Measurements from ENCODE around the gene LIMCH1.
A peak's percentile ranks its signal among the peaks of the same experiment; 100 is the strongest.
"Not testable (repeated sequence)": the region's sequence is repeated elsewhere in the genome, so short reads cannot be mapped to it uniquely, and the experiment has no call there.

Gene LIMCH1

DNA sequence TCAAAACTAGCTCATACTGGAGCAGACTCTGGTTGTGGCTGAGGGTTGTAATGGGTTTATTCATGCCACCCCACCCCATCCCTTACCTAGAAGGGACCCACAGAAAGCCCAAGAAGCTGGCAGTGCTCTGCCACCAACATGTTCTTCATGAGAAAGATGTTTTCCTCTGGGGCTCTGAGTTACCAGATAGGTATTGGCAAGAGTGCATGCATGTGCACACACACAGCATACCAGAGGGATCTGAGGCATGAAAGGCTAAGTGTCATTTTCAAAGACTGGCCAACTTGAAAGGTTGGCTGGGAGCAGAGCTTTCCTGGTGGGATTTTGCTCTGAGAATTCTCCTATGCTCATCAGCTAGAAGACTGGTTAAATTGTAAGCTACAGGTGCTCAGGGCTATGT is 145.4 kb downstream of the LIMCH1 start:
- DNase-seq (ENCODE audit: low read depth in 2 of 2): no peak

- no peak for DNase-seq (ENCODE audit: low read depth in 2 of 2)
Observed at GRCh38 chr4:41686893-41687292, 148.9 kb downstream of the LIMCH1 start.

GRCh38 chr4:41687971-41688370 is 150.0 kb downstream of the LIMCH1 start:
- DNase-seq (ENCODE audit: low read depth in 2 of 2): no peak

- peak; percentile 1 to 19 for DNase-seq (ENCODE audit: low read depth in 2 of 2)
Observed at GRCh38 chr4:41692717-41693345, 154.9 kb downstream of the LIMCH1 start.

DNA sequence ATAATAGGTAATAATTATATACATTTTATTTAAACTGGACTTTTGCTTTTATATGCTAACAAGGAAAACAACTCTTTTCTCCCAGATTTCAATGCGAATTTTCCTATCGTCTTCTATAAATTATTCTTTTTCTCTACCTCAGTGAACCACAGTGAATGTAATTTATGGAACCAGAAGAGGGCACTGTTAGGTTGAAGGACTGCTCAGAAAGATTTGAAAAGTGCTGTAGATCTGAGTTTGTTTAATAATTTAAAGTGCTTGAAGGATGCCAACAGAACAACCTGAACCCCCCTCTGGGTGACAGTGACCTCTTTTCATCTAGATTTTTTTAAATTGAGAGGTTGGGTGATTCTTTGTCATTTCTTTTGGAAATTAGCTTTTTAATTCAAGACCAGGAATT is 155.7 kb downstream of the LIMCH1 start:
- no peak for DNase-seq (ENCODE audit: low read depth in 2 of 2)

DNA sequence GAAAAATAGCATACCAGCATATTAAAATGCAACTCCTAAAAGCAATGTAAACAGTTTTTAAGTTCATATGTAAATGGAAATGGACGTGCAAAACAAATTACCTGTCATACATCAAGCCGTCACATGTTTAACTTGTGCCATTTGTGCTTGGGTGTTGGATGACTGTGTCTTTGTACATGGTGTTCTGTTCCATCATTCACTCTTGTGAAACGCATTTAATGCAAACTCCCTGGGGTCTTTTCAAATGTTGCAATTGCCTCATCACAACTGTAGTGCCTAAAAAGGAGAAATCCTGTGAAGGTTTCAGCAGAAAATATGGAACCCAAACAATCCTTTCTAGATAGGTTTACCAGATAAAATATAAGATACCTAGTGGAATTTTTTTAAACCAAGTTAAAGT is 158.2 kb downstream of the LIMCH1 start:
- no peak for DNase-seq (ENCODE audit: low read depth in 2 of 2)

DNA sequence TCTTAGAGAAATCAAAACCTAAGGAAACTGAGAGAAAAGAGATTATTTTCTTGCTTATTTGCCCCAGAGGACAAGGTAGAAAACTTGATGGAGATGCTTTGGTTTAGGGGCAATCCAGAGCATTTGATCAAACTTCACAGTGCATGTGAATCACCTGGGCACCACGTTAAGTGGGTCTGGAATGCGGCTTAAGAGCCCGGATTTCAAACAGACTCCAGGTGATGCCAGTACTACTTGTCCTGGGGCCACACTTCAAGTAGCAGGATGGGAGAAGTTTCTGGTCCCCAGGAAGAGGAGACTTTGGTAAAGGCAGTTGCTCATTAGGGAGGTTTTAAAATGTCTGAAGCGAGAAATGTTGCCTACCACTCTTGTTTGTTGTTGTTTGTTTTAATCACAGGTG is 158.8 kb downstream of the LIMCH1 start:
- DNase-seq (ENCODE audit: low read depth in 2 of 2): no peak

- DNase-seq (ENCODE audit: low read depth in 2 of 2): no peak
Observed at GRCh38 chr4:41701983-41702382, 164.0 kb downstream of the LIMCH1 start.

DNA sequence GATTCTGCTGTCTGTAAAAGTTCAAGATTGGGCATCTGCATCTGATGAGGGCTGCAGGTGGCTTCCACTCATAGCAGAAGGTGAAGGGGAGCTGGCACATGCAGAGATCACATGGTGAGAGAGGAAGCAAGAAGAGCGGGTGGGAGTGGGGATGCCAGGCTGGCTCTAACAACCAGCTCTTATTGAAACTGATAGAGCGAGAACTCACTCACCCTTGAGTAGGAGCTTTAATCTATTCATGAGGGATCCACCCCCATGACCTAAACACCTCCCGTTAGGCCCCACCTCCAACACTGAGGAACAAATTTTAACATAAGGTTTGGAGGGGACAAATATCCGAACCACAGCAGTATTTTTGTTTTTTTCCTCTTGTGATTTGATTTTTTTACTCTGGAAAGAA is 164.8 kb downstream of the LIMCH1 start:
- no peak for DNase-seq (ENCODE audit: low read depth in 2 of 2)

DNA sequence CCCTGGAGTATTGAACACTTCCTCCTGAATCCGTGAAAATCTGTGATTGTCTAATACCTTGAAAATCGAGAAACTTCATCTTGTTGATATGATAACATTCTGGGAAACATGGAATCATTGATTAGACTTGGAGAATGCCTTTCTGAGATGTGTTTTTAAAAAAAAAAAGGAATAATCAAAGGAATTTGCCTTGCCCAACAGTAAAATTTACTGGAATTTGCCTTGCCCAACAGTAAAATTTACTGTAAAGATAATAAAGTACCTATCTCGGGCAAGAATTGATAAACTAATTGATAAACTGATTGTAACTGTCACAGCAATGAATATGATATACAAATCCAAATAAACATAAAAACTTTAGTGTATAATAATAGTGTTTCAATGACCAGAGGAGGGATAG is 165.8 kb downstream of the LIMCH1 start:
- no peak for DNase-seq (ENCODE audit: low read depth in 2 of 2)

GRCh38 chr4:41709844-41710481 is 172.0 kb downstream of the LIMCH1 start:
- DNase-seq (ENCODE audit: low read depth in 2 of 2): no peak

DNA sequence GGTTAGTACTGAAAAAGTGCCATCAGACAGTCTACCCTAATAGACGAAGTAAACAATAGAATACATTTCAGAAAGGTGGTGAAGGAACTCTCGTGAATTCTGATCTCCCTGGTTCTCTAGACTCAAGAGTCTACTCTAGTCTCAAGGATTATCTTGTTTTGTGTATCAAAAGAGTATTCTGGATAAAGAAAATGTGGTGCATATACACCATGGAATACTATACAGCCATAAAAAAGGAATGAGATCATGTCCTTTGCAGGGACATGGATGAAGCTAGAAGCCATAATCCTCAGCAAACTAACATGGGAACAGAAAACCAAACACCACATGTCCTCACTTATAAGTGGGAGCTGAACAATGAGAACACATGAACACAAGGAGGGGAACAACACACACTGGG is 173.7 kb downstream of the LIMCH1 start:
- not testable (repeated sequence) for DNase-seq (ENCODE audit: low read depth in 2 of 2)

- DNase-seq (ENCODE audit: low read depth in 2 of 2): no peak
Observed at GRCh38 chr4:41712425-41712824, 174.5 kb downstream of the LIMCH1 start.

DNA sequence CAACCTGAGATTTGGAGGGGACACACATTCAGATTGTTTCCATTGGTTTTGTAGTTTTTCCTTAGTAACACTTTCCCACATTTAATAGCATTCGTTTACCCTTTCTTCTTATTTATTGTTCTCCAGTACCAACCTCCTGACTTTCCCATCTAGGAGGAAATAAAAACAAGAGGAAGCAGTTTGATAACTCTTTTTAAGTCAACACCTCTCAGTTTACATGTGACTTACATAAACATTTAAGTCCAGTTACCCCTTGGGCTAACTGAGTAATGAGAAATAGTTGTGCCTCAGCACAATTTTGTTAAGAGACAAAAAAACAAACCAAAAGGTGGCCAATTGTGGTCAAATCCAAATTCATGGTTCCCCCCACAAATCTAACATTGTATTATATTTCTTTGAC is 175.8 kb downstream of the LIMCH1 start:
- no peak for DNase-seq (ENCODE audit: low read depth in 2 of 2)

DNA sequence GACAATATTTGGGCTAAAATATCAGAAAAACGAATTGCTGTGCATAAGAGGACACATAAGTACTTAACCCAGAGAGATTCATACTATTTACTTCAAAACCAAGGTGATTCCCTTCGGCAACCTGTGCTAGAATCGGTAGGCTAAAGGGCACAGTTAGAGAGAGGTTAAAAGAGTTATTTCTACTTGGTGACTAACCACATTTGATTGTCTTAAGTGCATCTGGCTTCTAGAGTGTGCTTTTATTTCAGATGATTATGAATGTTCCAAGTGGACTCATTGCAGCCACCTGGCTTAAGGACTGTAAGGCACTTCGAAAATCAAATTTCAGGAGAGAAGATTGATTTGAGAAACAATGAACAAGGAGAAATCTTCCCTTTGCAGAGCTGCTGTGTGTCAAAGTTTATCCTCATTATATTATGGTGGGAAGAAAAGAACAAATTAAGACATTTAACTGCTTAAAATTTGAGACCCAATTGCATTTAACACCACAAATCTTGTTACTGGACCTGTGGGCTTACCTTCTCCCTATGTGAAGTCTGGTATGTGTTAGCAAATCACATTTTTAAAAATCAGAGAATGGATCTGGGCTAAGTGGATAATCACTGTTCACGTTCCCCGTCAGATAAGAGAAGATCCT is 176.5 kb downstream of the LIMCH1 start:
- DNase-seq (ENCODE audit: low read depth in 2 of 2): no peak

DNA sequence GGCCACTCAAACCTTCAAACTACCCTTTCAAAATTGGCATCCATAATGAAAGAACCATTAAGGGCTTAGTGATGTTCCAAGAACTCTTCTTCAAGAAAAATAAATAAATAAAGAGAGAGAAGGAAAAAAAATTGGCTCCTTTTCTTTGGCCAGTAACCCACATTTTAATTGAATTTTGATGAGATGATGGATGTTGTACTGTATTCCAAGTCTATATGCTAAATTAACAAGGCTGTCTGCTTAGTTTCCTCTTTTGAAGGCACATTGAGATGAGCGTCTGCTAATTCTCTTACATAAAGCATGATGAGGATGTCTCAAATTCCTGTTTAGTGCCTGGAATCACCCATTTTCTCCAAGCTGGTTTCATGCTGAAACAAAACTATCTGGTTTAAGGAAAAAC is 177.2 kb downstream of the LIMCH1 start:
- no peak for DNase-seq (ENCODE audit: low read depth in 2 of 2)

- no peak for DNase-seq (ENCODE audit: low read depth in 2 of 2)
Observed at GRCh38 chr4:41718907-41719306, 180.9 kb downstream of the LIMCH1 start.

DNA sequence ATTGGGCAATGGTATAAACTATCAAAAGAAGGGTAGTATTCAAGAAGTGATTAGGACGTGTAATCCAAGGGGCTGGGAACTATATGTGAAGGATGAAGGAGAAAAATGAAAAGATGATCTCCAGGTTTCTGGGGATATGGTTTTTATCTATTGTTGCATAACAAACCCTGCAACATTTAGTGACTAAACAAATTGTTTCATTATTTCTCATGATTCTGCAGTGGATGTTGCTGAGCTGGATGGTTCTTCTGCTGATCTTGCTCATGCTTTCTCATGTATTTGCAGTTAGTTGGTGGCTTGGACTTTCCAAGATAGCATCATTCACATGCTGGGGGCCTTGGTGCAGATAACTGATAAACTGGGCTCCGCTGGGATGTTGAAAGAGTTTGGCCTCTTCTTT is 181.5 kb downstream of the LIMCH1 start:
- DNase-seq (ENCODE audit: low read depth in 2 of 2): no peak

DNA sequence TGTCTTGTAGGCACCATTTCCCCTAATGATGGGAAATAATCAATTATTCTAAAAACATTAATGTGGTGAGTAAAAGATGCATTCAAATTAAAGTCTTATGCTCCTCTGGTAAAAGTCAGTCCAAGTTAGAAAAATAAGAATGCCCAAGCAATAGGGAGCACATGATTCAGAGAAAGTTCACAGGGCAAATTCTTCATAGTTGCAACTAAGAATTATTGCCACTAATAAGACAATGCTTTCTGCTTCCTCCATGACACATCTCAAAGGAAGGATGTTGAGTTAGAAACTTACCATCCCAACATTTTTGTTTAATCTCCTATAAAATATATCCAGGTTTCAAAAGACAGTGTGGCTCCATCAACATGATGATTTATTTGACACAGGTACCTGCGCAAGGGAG is 184.2 kb downstream of the LIMCH1 start:
- no peak for DNase-seq (ENCODE audit: low read depth in 2 of 2)

DNA sequence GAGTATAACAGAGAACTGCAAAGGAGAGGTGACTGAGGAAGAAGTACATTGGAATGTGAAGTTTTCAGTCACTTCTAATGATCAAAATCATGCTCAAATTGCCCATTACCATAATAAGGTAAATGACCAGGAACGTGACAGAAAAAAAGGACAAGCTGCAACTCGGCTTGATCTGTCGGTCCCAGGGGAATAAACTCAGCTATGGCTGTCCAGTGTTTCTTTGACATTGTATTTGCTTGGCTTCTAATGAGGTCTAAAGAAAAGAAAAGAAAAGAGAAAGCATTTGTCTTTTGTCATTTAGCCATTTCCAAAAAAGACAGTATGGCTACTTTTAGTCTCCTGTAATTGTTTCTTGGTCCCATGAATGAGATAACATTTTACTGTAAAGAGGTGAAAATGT is 185.3 kb downstream of the LIMCH1 start:
- DNase-seq (ENCODE audit: low read depth in 2 of 2): no peak

DNA sequence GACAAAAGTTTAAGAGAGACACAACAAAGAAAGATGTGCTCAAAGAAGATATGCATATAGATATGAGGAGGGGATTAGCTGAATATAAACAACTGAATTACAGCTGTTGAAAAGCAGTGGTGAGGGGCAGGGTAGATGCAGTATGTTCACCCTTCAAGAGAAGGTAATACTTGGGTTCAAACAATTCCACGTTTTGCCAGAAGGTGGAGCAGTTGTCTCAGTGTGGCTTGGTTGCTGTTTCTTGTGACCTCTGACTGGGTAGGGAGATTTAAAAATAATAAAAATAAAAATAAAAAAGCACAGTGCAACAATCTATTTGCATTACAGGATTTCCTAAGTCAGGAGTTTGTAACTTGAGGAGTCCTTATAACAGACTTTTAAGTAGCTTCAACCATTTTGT is 187.3 kb downstream of the LIMCH1 start:
- DNase-seq (ENCODE audit: low read depth in 2 of 2): no peak

- no peak for DNase-seq (ENCODE audit: low read depth in 2 of 2)
Observed at GRCh38 chr4:41727861-41728572, 190.1 kb downstream of the LIMCH1 start.

- no peak for DNase-seq (ENCODE audit: low read depth in 2 of 2)
Observed at GRCh38 chr4:41728573-41728913, 190.6 kb downstream of the LIMCH1 start.
